Ammon's horn (tissue), 1 donor: ENCODE results near the gene TMPRSS6.

Experiments used
- DNase-seq: peaks from one replicate; pipeline ENCODE4 v3.0.0-alpha.2; 2016; ENCODE audit warnings: low spot score

TMPRSS6 gene

GRCh38 chr22:37028692-37029674 is 80.5 kb downstream of the TMPRSS6 start:
- DNase-seq: no peak

- DNase-seq: no peak
Observed at GRCh38 chr22:37027556-37027955, 82.0 kb downstream of the TMPRSS6 start.

GRCh38 chr22:37026325-37026724 is 83.2 kb downstream of the TMPRSS6 start:
- no peak for DNase-seq

GRCh38 chr22:37025500-37026070 is 83.9 kb downstream of the TMPRSS6 start:
- no peak for DNase-seq

- no peak for DNase-seq
Observed at GRCh38 chr22:37024339-37025157, 85.0 kb downstream of the TMPRSS6 start.

GRCh38 chr22:37023743-37024338 is 85.7 kb downstream of the TMPRSS6 start:
- no peak for DNase-seq

- peak; percentile 34 for DNase-seq
Observed at GRCh38 chr22:37022483-37023337, 86.8 kb downstream of the TMPRSS6 start.

- peak; percentile 71 for DNase-seq
Observed at GRCh38 chr22:37021710-37022482, 87.6 kb downstream of the TMPRSS6 start.

GRCh38 chr22:37021041-37021440 is 88.5 kb downstream of the TMPRSS6 start:
- DNase-seq: no peak

GRCh38 chr22:37020192-37020479 is 89.4 kb downstream of the TMPRSS6 start:
- DNase-seq: no peak

- peak; percentile 89 for DNase-seq
Observed at GRCh38 chr22:37019309-37020191, 90.0 kb downstream of the TMPRSS6 start, which contains the start of the genes MPST and TST. Gene MPST, plus strand, starts transcription at chr22:37019742. Its CDS starts 95 bp downstream, at chr22:37019837. Gene TST, minus strand, starts transcription at chr22:37019447. Its CDS starts 715 bp downstream, at chr22:37018732.

GRCh38 chr22:37018815-37019308 is 90.7 kb downstream of the TMPRSS6 start:
- peak; percentile 31 for DNase-seq

GRCh38 chr22:37018086-37018814 is 91.3 kb downstream of the TMPRSS6 start:
- DNase-seq: no peak

- no peak for DNase-seq
Observed at GRCh38 chr22:37017356-37017755, 92.2 kb downstream of the TMPRSS6 start.

GRCh38 chr22:37016134-37016910 is 93.2 kb downstream of the TMPRSS6 start:
- no peak for DNase-seq

GRCh38 chr22:37015587-37015878 is 94.0 kb downstream of the TMPRSS6 start:
- no peak for DNase-seq
